Measurements from ENCODE around the gene CRADD. TPM values are rescaled to one million over a fixed set of nuclear protein-coding genes. Genes with fewer than 3 reads are reported as not detected.

CRADD gene
- total RNA-seq, 2 donors from 2014 or later, result 7.7 to 9.1 TPM

DNA sequence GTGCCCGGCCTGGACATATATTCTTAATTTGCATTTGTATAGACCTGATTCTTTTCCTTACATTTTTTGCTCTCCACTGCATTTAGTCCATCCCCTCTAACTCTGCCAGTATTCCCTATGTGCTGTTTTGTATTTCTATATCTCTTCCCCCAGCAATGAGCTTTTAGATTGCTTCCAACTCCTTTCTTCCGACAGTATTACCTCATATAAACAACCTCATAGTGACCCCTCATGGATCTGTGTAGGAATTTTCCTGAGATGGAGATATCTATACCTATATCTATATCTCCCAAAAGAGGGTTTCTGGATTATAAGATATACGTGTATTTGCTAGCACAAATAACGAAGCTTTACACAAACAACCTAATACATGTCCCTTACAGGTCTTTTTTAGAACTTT lies 161.9 kb downstream of the CRADD start:
- H3K27me3 Mint-ChIP-seq (ENCODE audit: insufficient read depth), result no peaks in the 10 kb centered on the region
- H3K9ac ChIP-seq (ENCODE audit: extremely low read depth, low read length, poor library complexity, severe bottlenecking), result no peak overlapping the region
- WGBS, 2 experiments (ENCODE audit: insufficient coverage in 1 of 2, insufficient read length in 1 of 2), result 98 to 100% methylated on average over 3 to 4 of the region's 4 CpGs

GRCh38 chr12:93841671-93842070 lies 164.5 kb downstream of the CRADD start:
- Histone ChIP-seq H3K36me3 (ENCODE audit: control insufficient read depth, insufficient read depth, low read length) (no peaks in the 10 kb centered on the region), H3K4me1 (ENCODE audit: control insufficient read depth, insufficient read depth, low read length) (no peaks in the 10 kb centered on the region), H3K27me3 (ENCODE audit: control insufficient read depth, insufficient read depth, low read length, poor library complexity, severe bottlenecking) (no peaks in the 10 kb centered on the region), H3K9ac (ENCODE audit: extremely low read depth, low read length, poor library complexity, severe bottlenecking) (no peak overlapping the region), H3K4me3 (ENCODE audit: low read length) (no peak overlapping the region), H3K9me3 (ENCODE audit: control insufficient read depth, low read length) (no peaks in the 10 kb centered on the region), H3K27ac (ENCODE audit: low read depth, low read length) (no peak overlapping the region)
- H3K27ac Mint-ChIP-seq, result no peak overlapping the region
- H3K9me3 Mint-ChIP-seq, result no peaks in the 10 kb centered on the region
- no peak for DNase-seq
- H3K4me3 Mint-ChIP-seq, result no peak overlapping the region
- no peaks in the 10 kb centered on the region for H3K36me3 Mint-ChIP-seq (ENCODE audit: low read depth)
- H3K27me3 Mint-ChIP-seq (ENCODE audit: insufficient read depth), result no peaks in the 10 kb centered on the region
- 94 to 95% methylated on average over 3 to 8 of the region's 8 CpGs for WGBS, 2 experiments (ENCODE audit: insufficient coverage in 1 of 2, insufficient read length in 1 of 2)
- H3K4me1 Mint-ChIP-seq, result peaks cover 17% of the 10 kb centered on the region
- TF ChIP-seq CTCF (conservative IDR thresholded peaks at IDR 0.05), result no peak

More for the DNA sequence above, 161.9 kb downstream of the CRADD start:
- Histone ChIP-seq H3K4me1 (ENCODE audit: control insufficient read depth, insufficient read depth, low read length) (no peaks in the 10 kb centered on the region), H3K27ac (ENCODE audit: low read depth, low read length) (no peak overlapping the region), H3K27me3 (ENCODE audit: control insufficient read depth, insufficient read depth, low read length, poor library complexity, severe bottlenecking) (no peaks in the 10 kb centered on the region), H3K9me3 (ENCODE audit: control insufficient read depth, low read length) (no peaks in the 10 kb centered on the region), H3K36me3 (ENCODE audit: control insufficient read depth, insufficient read depth, low read length) (no peaks in the 10 kb centered on the region), H3K4me3 (ENCODE audit: low read length) (no peak overlapping the region)
- Mint-ChIP-seq H3K4me1 (peaks cover 17% of the 10 kb centered on the region), H3K27ac (no peak overlapping the region), H3K9me3 (no peaks in the 10 kb centered on the region), H3K36me3 (ENCODE audit: low read depth) (no peaks in the 10 kb centered on the region), H3K4me3 (no peak overlapping the region)
- no peak for DNase-seq
- TF ChIP-seq CTCF (conservative IDR thresholded peaks at IDR 0.05), result no peak

GRCh38 chr12:93844164-93844784 lies 167.1 kb downstream of the CRADD start:
- no peaks in the 10 kb centered on the region for H3K9me3 ChIP-seq (ENCODE audit: control insufficient read depth, low read length)
- Mint-ChIP-seq H3K4me3 (no peak overlapping the region), H3K27ac (no peak overlapping the region), H3K36me3 (ENCODE audit: low read depth) (no peaks in the 10 kb centered on the region), H3K4me1 (peaks cover 11% of the 10 kb centered on the region), H3K27me3 (ENCODE audit: insufficient read depth) (no peaks in the 10 kb centered on the region), H3K9me3 (no peaks in the 10 kb centered on the region)
- no peak for TF ChIP-seq CTCF (conservative IDR thresholded peaks at IDR 0.05)
- 96 to 97% methylated on average over 5 to 7 of the region's 7 CpGs for whole genome bisulfite sequencing, 2 experiments (ENCODE audit: insufficient coverage in 1 of 2, insufficient read length in 1 of 2)
- no peak for DNase-seq
- H3K4me3 ChIP-seq (ENCODE audit: low read length), result no peak overlapping the region
- H3K27ac ChIP-seq (ENCODE audit: low read depth, low read length), result no peak overlapping the region
- H3K9ac ChIP-seq (ENCODE audit: extremely low read depth, low read length, poor library complexity, severe bottlenecking), result no peak overlapping the region
- H3K36me3 ChIP-seq (ENCODE audit: control insufficient read depth, insufficient read depth, low read length), result no peaks in the 10 kb centered on the region
- no peaks in the 10 kb centered on the region for H3K27me3 ChIP-seq (ENCODE audit: control insufficient read depth, insufficient read depth, low read length, poor library complexity, severe bottlenecking)
- H3K4me1 ChIP-seq (ENCODE audit: control insufficient read depth, insufficient read depth, low read length), result no peaks in the 10 kb centered on the region
